ENCODE measurements around the gene AMPD2. TPM values are rescaled to one million over a fixed set of nuclear protein-coding genes. Genes with fewer than 3 reads are reported as not detected.

AMPD2 gene
- total RNA-seq, 2 donors from 2014 or later, result 40.1 to 72.3 TPM

DNA sequence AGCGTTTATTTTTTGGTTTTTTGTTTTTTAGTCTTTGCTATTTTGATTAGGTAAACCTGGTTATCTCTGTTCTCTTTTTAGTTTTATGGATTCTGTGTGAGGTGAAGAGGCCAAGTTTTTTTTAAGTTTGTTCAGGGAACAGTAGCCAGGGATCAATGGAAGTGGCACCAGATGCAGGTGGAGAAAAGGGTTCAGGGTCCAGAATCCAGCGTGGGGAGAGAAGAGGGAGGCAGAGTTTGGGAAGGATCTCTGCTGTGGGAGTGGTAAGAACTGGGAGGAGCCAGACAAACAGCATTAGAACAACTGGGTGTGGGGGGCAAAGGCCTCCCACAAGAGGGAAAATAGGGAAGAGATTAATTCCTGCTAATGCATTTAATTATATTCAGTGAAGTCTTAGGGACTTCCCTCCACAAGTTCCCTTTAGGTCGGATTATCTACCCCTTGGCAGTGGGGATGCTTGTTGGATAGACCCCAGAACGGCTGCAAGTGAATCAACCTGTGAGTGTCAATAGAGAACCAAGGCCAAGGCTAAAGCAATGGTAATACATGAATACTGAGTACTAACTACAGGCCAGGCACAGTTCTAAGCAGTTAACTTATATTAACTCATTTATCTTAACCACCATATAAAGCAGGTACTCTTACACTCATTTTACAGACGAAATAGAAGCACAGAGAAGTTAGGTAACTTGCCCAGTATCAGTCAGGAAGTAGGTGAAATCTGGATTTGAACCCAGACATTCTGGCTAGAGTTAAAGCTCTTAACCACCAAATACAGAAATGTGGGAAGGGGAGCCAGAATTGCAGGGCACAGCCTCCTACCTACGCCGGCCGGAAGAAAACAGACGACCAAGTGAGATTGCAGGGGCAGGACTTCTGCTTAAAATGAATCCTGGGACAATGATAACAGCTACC, 719 bp upstream of the AMPD2 start:
- 30% methylated on average over 9 of the region's 9 CpGs for WGBS
- Histone ChIP-seq H3K27ac (peak overlapping the region; percentile 82), H3K36me3 (no peaks in the 10 kb centered on the region), H3K4me1 (replicated peaks) (peaks cover 8% of the 10 kb centered on the region), H3K9me3 (no peaks in the 10 kb centered on the region), H3K4me3 (peak overlapping the region; percentile 58 to 64), H3K27me3 (replicated peaks; ENCODE audit: insufficient read depth) (no peaks in the 10 kb centered on the region)
- TF ChIP-seq POLR2A (IDR thresholded peaks at IDR 0.05) (no peak), POLR2AphosphoS5 (IDR thresholded peaks at IDR 0.05) (no peak)
- TF ChIP-seq, protein P1, sequence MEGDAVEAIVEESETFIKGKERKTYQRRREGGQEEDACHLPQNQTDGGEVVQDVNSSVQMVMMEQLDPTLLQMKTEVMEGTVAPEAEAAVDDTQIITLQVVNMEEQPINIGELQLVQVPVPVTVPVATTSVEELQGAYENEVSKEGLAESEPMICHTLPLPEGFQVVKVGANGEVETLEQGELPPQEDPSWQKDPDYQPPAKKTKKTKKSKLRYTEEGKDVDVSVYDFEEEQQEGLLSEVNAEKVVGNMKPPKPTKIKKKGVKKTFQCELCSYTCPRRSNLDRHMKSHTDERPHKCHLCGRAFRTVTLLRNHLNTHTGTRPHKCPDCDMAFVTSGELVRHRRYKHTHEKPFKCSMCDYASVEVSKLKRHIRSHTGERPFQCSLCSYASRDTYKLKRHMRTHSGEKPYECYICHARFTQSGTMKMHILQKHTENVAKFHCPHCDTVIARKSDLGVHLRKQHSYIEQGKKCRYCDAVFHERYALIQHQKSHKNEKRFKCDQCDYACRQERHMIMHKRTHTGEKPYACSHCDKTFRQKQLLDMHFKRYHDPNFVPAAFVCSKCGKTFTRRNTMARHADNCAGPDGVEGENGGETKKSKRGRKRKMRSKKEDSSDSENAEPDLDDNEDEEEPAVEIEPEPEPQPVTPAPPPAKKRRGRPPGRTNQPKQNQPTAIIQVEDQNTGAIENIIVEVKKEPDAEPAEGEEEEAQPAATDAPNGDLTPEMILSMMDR (IDR thresholded peaks at IDR 0.05), result no peak
- no peak for DNase-seq (ENCODE audit: low spot score)
- intact Hi-C loops (cut with DNase I), result no loop called here

DNA sequence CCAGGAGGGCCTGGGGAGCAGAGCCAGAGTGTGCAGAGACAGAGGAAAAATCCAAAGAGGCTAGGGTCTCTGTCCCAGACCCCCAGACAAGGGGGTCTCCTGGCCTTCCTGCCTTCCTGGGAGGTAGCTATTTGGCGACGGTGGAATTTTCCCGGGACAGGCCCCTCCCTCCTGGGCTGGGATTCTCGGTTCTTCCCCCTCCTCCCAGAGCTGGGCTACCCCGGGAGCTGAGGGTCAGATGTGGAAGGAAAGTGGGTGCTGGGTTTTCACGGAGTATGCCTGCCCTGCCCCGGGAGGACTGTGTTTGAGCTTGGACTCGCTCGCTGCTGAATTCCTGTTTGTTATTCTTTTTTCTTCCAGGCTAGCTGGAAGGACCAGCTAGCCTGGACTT, 759 bp downstream of the AMPD2 start:
- WGBS, result 1% methylated on average over 9 of the region's 9 CpGs
- intact Hi-C loops (cut with DNase I), result no loop called here
- no peaks in the 10 kb centered on the region for H3K9me3 ChIP-seq
- H3K4me3 ChIP-seq, result peak overlapping the region; percentile 58 to 64
- no peak for DNase-seq (ENCODE audit: low spot score)
- H3K4me1 ChIP-seq (replicated peaks), result peaks cover 8% of the 10 kb centered on the region
- no peak for TF ChIP-seq POLR2AphosphoS5 (IDR thresholded peaks at IDR 0.05)
- peak; percentile 8 for TF ChIP-seq POLR2A (IDR thresholded peaks at IDR 0.05)
- TF ChIP-seq, protein P1 (IDR thresholded peaks at IDR 0.05), result no peak
- no peaks in the 10 kb centered on the region for H3K36me3 ChIP-seq
- H3K27me3 ChIP-seq (replicated peaks; ENCODE audit: insufficient read depth), result no peaks in the 10 kb centered on the region
- H3K27ac ChIP-seq, result peak overlapping the region; percentile 82

DNA sequence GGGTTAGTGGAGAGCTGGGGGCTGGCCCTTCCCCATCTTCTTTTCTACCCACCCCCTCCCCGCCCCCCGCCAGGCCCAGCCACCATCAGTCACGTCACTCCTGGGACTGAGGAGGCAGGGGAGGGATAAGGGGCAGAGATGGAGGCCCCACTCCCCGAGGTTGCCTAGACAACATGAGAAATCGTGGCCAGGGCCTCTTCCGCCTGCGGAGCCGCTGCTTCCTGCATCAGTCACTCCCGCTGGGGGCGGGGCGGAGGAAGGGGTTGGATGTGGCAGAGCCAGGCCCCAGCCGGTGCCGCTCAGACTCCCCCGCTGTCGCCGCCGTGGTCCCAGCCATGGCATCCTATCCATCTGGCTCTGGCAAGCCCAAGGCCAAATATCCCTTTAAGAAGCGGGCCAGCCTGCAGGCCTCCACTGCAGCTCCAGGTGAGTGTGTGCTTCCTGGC, 1.2 kb downstream of the AMPD2 start:
- Histone ChIP-seq H3K4me3 (peak overlapping the region; percentile 58 to 64), H3K27ac (peak overlapping the region; percentile 82), H3K27me3 (replicated peaks; ENCODE audit: insufficient read depth) (no peaks in the 10 kb centered on the region), H3K4me1 (replicated peaks) (peaks cover 8% of the 10 kb centered on the region), H3K36me3 (no peaks in the 10 kb centered on the region), H3K9me3 (no peaks in the 10 kb centered on the region)
- WGBS, result 2% methylated on average over 17 of the region's 18 CpGs
- DNase-seq (ENCODE audit: low spot score), result peak; percentile 76
- intact Hi-C loops (cut with DNase I), result no loop called here
- TF ChIP-seq POLR2AphosphoS5 (IDR thresholded peaks at IDR 0.05), result peak; percentile 59
- TF ChIP-seq, protein P1 (IDR thresholded peaks at IDR 0.05), result no peak
- TF ChIP-seq POLR2A (IDR thresholded peaks at IDR 0.05), result peak; percentile 28

DNA sequence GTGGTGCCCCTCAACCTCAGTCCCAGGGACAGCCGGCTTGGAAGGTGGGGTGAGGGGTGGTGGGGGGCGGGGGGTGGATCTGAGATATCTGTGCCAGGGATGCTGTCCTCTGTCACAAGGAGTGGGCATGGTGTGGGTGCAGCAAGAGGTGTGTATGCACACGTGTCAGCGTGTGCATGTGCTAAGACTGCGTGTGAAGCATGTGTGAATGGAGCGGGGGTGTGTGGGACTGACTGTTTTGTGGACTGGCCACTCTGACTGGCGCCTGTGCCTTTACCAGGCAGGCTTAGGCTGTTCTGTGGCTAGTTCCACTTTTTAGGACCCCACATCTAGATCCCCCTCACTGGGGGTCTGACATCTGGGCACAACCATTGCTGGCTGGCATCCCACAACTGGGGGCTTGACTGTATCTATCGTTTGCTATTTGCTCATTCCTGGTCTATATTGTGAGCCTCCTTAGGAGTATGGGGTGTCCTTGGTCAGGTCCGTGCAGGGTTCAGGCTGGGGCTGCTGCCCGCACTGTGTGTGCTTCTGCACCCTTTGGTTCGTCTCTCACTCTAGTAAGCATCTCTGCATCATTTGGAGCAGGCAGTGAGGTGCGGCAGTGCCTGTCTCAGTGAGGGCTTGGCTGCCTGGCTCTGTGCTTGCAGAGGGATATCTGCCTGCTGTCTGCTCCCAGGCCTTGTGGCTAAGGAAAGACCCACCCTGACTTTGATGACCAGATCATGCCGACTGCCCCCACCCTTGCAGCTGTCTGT, 1.9 kb downstream of the AMPD2 start:
- H3K4me1 ChIP-seq (replicated peaks), result peaks cover 8% of the 10 kb centered on the region
- H3K27me3 ChIP-seq (replicated peaks; ENCODE audit: insufficient read depth), result no peaks in the 10 kb centered on the region
- peak overlapping the region; percentile 82 for H3K27ac ChIP-seq
- TF ChIP-seq, protein P1 (IDR thresholded peaks at IDR 0.05), result no peak
- TF ChIP-seq POLR2AphosphoS5 (IDR thresholded peaks at IDR 0.05) (no peak), POLR2A (IDR thresholded peaks at IDR 0.05) (no peak)
- no peaks in the 10 kb centered on the region for H3K9me3 ChIP-seq
- H3K4me3 ChIP-seq, result peak overlapping the region; percentile 58 to 64
- no peaks in the 10 kb centered on the region for H3K36me3 ChIP-seq
- intact Hi-C loops (cut with DNase I), result no loop called here
- 38% methylated on average over 13 of the region's 13 CpGs for WGBS
- no peak for DNase-seq (ENCODE audit: low spot score)

Measured in prostate gland (tissue), 2 donors.